Measurements from ENCODE around the gene STRIP2.
"Not testable (repeated sequence)": the region's sequence is repeated elsewhere in the genome, so short reads cannot be mapped to it uniquely, and the experiment has no call there.

Gene STRIP2

GRCh38 chr7:129534558-129535274 lies 100.5 kb downstream of the STRIP2 start:
- DNase-seq, result not testable (repeated sequence)

- DNase-seq, result no peak
Measured at GRCh38 chr7:129535896-129536295, 101.7 kb downstream of the STRIP2 start.

- no peak for DNase-seq
Measured at GRCh38 chr7:129536323-129536722, 102.1 kb downstream of the STRIP2 start.

All from OCI-M1 (cell line).